ENCODE data around the gene ZDHHC11B.
"Not testable (repeated sequence)": the region's sequence is repeated elsewhere in the genome, so short reads cannot be mapped to it uniquely, and the experiment has no call there.

Gene ZDHHC11B

DNA sequence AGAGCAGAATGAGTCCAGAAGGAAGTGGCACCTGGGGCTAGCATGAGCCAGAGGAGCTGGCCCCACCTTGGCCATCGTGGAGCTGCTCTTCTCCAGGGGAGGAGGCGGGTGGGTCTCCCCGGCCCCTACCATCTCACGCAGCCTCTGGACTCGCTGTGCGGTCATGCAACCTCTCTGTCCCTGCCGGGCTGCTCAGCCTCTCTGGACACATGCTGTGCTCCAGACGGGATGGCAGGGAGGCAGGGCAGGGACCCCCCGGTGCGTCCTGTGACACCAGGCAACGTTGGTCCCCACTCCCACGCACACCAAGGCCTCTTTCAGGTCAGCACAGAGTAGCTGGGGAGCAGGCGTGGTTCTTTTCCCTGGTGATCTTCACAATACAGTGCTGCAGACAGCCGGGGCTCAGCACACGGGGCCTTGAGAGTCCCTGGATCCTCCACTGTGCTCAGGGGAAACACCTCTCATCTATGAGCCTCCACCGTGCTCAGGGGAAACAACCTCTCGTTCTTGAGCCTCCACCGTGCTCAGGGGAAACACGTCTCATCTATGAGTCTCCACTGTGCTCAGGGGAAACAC is 30.9 kb downstream of the ZDHHC11B start:
- not testable (repeated sequence) for DNase-seq (ENCODE audit: low read depth, low spot score)

DNA sequence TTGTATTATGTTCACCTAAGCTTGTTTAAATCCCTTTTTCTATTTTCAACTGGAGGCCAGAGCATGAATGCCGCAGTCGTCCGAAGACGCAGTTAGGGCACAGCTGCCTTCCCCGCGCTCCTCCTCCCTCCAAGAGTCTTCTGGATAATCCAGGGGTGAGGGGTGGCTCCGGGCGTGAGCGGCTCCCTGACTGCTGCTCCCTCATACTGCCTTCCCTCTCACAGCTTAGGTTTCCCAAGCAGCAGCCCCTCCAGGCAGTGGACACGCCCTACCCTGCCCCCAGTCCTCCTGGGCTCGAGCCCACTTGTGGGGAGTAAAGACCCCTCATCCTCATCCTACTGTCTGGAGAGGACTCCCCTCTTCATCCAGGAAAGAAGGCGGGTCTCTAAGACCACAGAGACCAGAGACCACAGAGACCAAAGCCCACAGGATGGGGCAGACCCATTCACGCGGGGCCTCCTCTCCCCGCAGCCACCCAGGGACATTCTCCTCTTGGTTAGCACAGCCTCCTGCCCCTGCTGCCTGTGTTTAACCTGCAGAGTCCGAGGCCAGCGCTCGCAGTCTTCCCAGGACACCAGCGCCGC is 31.9 kb downstream of the ZDHHC11B start:
- not testable (repeated sequence) for DNase-seq (ENCODE audit: low read depth, low spot score)

DNA sequence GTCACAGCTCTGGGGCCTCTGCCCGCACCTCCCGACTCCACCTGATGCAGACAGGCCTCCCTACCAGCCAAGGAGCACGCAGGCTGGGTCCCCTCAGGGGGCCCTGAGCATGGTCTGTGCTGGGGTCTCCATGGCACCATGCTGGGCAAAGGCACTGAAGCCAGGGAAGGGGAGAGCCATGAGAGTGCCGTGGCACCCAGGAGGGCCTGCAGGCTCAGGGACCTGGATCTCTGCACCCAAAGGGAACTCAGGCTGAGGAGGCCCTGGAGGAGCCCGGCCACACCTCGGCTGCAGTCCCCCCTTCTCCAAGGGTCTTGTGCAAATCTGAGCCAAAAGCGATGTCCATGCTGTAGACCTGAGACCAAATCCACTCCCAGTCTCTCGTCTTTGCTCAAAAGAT is 32.5 kb downstream of the ZDHHC11B start:
- DNase-seq (ENCODE audit: low read depth, low spot score) = not testable (repeated sequence)

DNA sequence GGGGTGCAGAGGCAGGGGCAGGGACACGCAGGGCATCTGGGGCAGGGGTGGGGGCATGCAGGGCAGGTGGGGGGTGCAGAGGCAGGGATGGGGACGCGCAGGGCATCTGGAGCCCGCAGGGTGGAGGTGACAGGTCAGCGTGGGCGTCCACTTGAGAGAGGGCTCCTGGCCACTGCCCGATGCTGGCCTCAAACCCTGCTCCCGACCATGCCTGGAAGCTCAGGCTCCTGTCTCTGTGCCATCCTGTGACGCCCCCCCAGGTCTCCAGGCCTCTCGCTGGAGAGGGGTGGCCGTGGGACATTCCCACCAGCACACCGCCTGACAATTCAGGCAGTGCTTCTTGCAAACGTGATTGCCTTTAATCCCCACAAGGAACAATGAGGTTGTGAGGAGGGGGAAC is 33.0 kb downstream of the ZDHHC11B start:
- no peak for DNase-seq (ENCODE audit: low read depth, low spot score)

DNA sequence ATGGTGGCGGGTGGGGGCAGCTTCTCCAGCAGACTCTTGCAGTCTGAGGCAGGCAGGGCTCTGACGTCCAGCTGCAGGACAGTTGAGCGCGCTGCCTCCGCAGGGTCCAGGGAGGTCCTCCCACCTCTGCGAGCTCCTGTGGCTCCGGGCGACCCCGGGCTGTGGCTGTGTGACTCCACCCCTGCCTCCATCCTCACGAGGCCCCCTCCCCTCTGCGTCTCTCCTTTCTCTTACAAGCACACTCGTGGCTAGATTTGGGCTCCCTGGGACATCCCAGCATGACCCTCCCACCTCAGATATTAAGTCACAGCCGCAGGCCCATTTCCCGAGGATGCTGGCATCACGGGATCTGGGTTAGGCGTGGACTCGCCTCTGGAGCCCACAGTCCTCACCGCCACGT is 34.3 kb downstream of the ZDHHC11B start:
- not testable (repeated sequence) for DNase-seq (ENCODE audit: low read depth, low spot score)

DNA sequence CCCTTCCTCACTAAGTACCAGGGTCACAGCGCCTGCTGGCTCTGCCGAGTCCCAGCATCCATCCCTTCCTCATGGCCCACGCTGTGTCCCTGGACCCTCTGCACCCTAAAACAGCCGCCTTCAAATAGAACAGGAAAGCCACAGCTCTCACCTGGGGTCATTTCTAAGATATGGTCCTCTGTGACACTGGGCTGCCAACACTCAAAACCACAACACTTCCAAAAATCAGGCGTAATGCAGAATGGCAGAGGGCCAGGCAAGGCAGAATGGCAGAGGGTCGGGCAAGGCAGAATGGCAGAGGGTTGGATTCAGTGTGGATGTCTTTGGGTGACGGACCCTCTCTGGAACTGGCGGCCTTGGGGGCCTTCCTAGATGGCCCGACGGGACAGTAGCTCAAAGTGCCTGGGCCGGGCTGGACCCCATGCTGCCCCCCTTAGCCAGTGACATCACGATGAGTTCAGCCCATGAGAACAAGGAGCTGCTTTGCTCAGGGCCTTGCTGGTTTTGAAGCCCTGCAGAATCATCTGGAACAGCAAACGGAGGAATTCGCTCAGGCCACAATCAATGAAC is 35.3 kb downstream of the ZDHHC11B start:
- DNase-seq (ENCODE audit: low read depth, low spot score) = no peak

DNA sequence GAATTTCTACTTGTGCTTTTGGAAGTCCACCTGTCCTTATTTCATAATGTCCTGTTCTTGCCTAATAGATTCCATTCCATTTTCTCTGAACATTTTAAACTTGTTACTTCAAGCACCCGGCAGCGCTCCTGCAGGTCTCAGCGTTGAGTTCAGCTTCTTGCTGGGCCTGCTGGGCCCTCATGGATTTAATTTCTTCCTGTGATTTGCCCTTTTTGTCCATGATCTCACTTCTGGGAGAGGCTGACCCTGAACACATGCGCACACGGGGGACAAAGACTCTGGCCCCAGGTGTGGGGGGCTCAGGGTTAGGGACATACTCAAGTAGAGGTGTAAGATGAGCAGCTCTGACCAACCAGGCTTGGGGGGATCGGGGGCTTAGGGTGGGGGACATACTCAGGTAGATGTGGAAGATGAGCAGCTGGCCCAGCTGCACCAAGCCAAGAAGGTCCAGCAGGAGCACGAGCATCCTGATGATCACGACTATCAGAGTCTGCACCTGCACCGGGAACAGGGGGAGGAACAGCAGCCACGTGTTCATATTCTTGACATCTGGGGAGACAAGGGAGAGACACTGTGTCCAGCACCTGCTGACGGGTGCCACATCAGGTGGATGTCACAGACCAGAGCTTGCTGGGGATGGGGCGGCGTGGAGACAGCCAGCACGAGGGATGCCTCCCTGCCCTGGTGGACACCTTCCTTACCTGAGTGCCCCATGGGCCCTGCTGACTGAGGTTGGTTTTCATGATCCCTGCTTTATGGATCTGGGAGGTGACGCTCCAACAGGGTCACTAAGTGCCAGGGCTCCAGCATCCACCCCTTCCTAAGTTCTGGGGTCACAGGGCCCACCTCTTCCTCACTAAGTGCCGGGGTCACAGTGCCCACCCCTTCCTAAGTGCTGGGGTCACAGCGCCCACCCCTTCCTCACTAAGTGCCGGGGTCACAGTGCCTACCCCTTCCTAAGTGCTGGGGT is 36.2 kb downstream of the ZDHHC11B start:
- not testable (repeated sequence) for DNase-seq (ENCODE audit: low read depth, low spot score)

DNA sequence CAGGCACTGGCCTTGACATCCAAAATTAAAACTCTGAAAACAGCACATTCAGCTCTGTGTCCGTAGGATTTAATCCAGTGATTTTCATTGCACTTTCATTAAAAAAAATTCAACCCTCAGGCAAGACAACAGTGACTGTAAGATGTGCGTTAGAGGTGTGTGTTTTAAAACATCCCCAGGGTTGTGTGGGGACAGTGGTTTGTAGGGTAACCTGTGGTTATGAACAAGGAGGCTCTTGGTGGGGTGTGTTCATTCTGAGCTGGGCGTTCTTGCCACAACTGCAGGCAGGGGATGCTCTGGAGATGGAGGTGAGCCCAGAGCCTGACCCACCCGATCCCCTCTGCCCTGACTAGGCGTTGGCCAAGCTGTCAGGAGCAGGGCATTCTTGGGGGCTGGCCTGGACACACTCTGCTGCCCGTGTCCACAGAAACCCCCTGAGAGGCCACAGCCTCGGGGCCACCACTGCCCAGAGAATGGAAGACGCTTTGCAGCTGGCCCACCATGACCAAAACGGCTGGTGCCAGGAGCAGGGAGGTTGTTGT is 37.2 kb downstream of the ZDHHC11B start:
- DNase-seq (ENCODE audit: low read depth, low spot score) = not testable (repeated sequence)

DNA sequence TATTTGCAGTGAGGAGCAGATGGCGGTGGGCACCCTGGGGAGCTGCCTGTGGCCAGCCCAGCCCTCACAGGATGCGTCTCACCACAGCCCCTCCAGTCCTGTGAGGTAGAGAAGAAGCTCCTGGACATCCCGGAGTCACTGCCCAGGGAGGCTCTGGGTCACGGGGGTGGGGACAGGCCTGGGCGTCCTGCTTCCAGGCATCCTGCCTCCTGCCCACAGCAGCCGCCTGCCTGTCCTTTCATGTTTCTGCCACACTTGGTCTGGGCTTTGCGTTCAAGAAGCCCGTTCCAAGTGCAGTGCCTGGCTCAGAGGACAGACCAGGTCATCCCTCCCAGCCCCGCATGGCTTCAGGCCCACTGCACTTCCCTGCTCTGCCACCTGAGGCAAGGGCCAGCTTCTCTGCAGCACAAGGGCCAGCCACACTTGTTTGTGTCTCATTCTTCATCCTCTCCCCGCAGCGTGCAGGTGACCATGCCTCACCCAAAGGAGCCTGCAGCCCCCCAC is 38.2 kb downstream of the ZDHHC11B start:
- DNase-seq (ENCODE audit: low read depth, low spot score) = no peak

DNA sequence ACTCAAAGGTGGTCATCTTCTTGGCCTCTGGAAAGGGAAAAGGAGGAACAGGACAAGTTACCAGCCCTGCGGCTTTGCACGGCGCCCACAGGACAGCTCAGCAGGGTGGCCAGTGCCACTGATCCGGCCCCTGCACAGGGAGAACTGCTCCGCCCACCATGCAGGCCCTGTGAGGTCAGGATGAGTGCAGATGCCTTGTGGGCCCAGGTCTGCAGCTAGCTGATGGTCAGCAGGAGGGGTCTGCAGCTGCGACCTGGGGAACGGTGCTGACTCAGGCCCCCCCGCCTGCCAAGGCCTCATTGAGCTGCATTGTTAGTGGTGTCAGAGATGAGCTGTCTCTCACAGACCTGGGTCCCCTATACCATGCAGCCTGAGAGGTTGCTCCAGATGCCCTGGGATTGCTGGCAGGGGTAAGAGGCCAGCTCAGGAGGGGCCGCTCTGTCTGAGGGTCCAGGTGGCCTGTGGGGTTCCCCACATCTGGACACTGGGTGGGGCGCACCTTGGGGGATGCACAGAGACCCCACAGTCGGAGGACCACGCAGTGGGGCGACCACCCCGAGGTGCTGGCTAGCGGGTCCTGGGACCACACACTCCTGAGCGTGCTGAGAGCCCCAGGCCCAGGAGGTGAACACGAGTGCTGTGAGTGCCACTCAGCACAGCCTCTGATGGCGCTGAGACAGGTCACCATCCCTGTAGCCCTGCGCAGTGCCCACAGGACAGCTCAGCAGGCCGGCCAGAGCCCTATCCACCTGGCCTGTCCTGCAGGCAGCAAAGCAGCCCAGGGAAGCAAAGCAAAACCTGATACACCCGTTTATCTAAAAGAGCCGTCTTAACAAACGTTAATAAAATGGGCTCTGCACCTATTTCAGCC is 39.0 kb downstream of the ZDHHC11B start:
- DNase-seq (ENCODE audit: low read depth, low spot score) = not testable (repeated sequence)

DNA sequence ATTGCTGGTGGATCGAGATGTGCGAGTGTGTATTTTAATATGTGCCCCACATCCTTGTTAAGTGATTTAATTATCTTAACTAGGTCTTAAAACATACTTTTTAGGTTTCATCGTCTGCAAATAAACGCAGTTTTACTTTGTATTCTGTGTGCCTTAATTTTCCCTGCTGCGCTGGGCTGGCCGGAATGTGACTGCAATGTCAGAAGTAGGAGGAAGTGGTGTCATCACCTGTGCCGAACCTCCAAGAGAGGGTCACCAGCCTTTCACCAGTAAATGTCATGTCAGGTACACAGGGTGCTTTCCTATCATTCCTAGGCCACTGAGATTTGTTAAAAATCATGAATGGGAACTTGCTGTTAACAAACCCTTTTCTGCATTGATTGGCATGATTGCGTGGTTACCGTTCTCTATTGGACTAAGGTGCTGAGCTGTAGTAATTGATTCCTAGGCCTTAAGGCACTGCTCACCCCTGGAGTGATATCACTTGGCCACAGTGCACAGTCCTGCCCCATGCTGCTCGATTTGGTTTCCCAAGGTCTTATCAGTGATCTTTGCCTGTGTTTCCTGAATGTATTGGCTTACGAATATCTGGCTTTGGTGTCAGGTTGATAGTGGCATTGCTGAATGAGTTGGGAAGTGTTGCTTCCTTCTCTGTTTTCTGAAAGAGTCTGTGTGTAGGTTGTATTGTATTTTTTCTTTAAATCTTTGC is 40.7 kb downstream of the ZDHHC11B start:
- DNase-seq (ENCODE audit: low read depth, low spot score) = not testable (repeated sequence)

DNA sequence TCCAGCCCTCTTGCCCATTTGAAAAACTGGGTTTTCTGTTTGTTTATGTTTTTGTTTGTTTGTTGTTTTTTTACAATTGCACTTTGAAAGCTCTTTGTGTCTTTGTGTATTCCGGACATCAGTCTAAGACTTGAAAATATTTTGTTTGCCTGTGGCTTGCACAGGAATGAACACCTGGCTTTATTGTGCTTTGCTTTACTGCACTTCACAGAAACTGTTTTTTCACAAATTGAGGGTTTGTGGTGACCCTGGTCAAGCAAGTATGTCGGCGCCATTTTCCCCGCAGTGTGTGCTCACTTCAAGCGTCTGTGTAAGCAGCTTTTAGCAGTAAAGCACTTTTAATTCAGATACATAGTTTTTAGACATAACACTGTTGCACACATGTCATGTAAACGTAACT is 42.3 kb downstream of the ZDHHC11B start:
- not testable (repeated sequence) for DNase-seq (ENCODE audit: low read depth, low spot score)

DNA sequence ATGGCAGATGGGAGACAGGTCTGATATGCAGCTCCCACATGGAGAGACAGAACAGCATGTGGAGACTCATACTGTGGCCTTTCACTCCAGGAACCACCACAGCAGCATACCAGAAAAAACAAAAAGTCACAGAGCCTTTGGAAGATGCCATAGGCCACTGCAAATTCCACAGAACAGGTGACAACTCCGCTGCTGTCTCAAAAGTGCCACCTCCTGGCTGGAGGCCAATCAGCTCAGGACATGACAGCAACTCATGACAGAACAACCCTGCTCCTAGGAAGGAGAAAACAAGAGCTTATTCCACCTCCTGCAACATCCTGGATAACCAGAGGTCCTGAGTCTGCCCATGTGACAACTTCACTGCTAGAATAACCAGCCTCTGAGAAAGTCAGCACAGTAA is 50.4 kb downstream of the ZDHHC11B start:
- DNase-seq (ENCODE audit: low read depth, low spot score) = not testable (repeated sequence)

DNA sequence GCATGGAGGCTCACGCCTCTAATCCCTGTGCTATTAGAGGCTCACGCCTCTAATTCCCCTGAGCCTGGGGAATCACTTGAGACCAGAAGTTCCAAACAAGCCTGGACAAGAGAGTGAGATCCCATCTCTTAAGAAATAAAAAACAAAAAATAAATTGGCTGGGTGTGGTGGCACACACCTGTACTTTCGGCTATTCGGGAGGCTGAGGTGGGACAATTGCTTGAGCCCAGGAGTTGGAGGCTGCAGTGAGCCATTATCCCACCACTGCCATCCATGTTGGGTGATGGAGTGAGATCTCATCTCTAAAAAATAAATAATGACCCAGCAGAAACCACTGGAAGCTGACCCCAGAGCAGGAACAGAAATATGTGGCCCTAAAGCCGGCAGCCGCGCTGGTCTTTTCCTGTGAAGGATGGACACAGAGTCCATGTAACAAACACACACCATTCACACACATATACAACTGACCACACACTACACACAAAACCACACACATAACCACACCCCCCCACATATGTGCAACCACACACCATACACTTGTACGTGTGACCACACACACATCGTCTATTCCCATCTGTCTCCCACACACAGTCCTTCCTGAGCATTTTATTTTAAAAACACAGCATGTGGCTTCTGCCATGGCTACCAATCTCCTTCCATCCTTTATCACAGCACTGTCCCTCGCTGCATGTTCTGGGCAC is 51.6 kb downstream of the ZDHHC11B start:
- DNase-seq (ENCODE audit: low read depth, low spot score) = not testable (repeated sequence)

DNA sequence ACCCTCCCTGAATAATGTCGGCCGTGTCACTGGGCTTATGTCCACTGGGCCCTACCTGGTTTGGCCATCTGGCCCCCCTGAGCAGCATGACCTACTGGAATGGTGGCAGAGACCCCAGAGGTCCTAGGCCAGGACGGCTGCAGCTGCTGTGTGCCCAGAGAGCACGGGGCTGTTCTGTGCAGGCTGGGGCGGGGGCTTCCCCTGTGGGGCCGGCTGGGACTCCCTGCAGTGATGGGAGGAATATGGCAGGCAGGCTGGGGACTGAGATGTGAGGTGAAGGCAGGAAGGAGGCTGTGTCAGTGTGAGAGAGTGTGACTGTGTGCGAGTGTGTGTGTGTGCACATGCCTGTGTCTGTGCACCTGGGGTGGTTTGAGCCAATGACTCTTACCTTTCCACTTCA is 55.3 kb downstream of the ZDHHC11B start:
- not testable (repeated sequence) for DNase-seq (ENCODE audit: low read depth, low spot score)

DNA sequence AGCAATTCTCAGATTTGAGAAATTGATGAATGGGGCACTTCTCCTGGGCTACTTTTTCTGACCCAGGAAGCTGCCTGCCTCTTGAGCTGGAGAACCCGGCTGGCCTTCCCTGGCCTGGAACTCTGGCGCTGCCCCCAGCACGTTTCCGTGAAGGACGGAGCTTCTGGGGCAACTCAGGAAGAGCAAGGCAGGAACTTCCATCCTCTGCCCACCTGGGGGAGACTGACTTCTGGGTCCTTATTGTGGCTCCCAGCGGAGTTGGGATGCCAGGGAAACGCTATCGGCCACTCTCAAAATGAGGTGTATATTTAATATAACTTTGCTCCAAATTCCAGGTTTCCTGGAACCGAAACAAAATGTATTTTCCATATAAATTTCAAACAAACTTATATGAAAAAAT is 57.4 kb downstream of the ZDHHC11B start:
- not testable (repeated sequence) for DNase-seq (ENCODE audit: low read depth, low spot score)

DNA sequence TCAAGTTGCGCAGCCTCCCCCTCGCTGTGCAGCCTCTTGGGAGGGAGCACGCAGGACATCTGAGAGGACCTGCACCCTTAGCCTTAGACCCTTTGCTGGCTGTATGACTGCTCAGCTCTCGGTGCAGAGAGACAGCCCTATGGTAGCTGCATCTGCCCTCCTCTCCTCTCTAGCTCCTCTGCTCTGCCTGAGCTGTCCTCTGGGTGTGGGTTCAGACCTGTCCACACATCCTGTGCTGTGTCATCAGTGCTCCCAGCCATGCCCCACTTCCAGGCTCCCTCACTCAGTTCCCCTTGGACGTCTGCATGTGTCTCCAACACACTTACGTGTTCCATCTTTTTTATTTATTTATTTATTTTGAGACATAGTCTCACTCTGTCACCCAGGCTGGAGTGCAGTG is 60.7 kb downstream of the ZDHHC11B start:
- DNase-seq (ENCODE audit: low read depth, low spot score) = not testable (repeated sequence)

DNA sequence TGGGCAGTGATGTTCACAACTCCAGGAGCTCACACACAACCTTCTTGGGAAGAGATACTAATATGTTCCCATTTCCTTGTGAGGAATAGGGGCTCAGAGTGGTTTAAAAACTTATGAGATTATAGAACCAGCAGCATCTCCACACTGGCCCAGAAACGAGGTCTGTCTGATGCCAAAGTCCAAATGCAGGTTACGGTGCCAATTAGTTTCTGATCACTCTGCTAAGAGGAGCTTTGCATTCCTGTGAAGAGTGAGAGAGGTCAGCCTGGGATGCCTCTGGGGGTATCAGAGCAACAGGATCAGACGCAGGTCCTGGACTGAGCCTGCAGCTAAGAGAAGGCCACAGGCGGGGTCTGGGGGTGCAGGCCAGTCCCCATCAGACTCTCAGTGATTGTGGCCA is 61.2 kb downstream of the ZDHHC11B start:
- not testable (repeated sequence) for DNase-seq (ENCODE audit: low read depth, low spot score)

DNA sequence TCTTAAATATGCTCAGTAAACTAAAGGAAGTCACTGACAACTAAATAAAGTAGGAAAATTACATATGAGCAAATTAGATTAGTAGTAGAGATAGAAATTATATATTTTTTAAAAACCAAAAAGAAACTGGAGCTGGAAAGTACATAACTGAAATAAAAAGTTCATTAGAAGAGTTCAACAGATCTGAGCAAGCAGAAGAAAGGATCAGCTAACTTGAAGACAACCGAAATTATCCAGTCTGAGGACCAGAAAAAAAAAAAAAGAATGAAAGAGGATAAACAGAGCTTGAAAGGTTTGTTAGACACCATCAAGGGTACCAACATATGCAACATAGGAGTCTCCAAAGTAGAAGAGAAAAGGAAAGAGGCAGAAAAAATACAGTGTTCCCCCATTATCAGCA is 65.2 kb downstream of the ZDHHC11B start:
- not testable (repeated sequence) for DNase-seq (ENCODE audit: low read depth, low spot score)

Data from activated CD4-positive, CD25-positive, alpha-beta regulatory T cell treated with anti-CD3 and anti-CD28 coated beads, Interleukin-2, amount 50 U/mL, for 16 hours (primary cell).